GM21381 (cell line): ENCODE measurements around the gene YTHDF1.
"Not testable (repeated sequence)": the region's sequence is repeated elsewhere in the genome, so short reads cannot be mapped to it uniquely, and the experiment has no call there.

ENCODE experiments used
- ATAC-seq: cut with Tn5 transposase; IDR thresholded peaks from one replicate; pipeline ENCODE4 v1.9.1; 2021; ENCODE audit warnings: mild to moderate bottlenecking, moderate library complexity; ENCODE audit not compliant: unreplicated experiment

The YTHDF1 gene

GRCh38 chr20:63227260-63227659, 11.3 kb upstream of the YTHDF1 start:
- ATAC-seq: no peak

- no peak for ATAC-seq
These were observed 10.4 kb upstream of the YTHDF1 start for GRCh38 chr20:63226042-63226943.

GRCh38 chr20:63225082-63225454, 9.1 kb upstream of the YTHDF1 start:
- no peak for ATAC-seq

GRCh38 chr20:63224412-63225081, 8.6 kb upstream of the YTHDF1 start:
- ATAC-seq: no peak

- no peak for ATAC-seq
These were observed 7.9 kb upstream of the YTHDF1 start for GRCh38 chr20:63223826-63224207.

- ATAC-seq: no peak
These were observed 7.3 kb upstream of the YTHDF1 start for GRCh38 chr20:63223121-63223825.

GRCh38 chr20:63222541-63222940, 6.6 kb upstream of the YTHDF1 start:
- no peak for ATAC-seq

GRCh38 chr20:63221400-63222053, 5.6 kb upstream of the YTHDF1 start:
- ATAC-seq: not testable (repeated sequence)

- ATAC-seq: no peak
These were observed 4.9 kb upstream of the YTHDF1 start for GRCh38 chr20:63220696-63221399.

GRCh38 chr20:63219866-63220521, 4.1 kb upstream of the YTHDF1 start:
- no peak for ATAC-seq

GRCh38 chr20:63219447-63219821, 3.5 kb upstream of the YTHDF1 start:
- ATAC-seq: no peak

- ATAC-seq: no peak
These were observed 2.9 kb upstream of the YTHDF1 start for GRCh38 chr20:63218701-63219446.

GRCh38 chr20:63217706-63218105, 1.8 kb upstream of the YTHDF1 start:
- no peak for ATAC-seq

GRCh38 chr20:63216849-63217471, 1.0 kb upstream of the YTHDF1 start:
- ATAC-seq: no peak

- ATAC-seq: no peak
These were observed 560 bp downstream of the YTHDF1 start for GRCh38 chr20:63215101-63216040.

- no peak for ATAC-seq
These were observed 1.4 kb downstream of the YTHDF1 start for GRCh38 chr20:63214514-63214913.

GRCh38 chr20:63212792-63213191, 3.1 kb downstream of the YTHDF1 start:
- ATAC-seq: no peak

GRCh38 chr20:63212393-63212730, 3.6 kb downstream of the YTHDF1 start:
- ATAC-seq: no peak
